Neutrophil (primary cell): ENCODE measurements around the gene HOXC10.

Experiments
- H3K27ac ChIP-seq: fragments of 200-600 bp; sonication (generic); 2 replicates; pipeline ENCODE4 v1.5.1; 2016; ENCODE audit warnings: mild to moderate bottlenecking, moderate library complexity
- H3K27me3 ChIP-seq: fragments of 200-600 bp; sonication (generic); 2 replicates; pipeline ENCODE4 v1.6.0; 2016; ENCODE audit warnings: mild to moderate bottlenecking
- H3K36me3 ChIP-seq: fragments of 200-600 bp; sonication (generic); 2 replicates; pipeline ENCODE4 v1.5.1; 2017
- H3K4me1 ChIP-seq, 2 experiments: fragments of 200-600 bp in 1 of 2; sonication (generic) in 1 of 2; 1 replicate in 1 of 2; 2 replicates in 1 of 2; pipeline versions ENCODE4 v1.5.1 to v1.6.1; 2013 to 2016; ENCODE audit warnings: low read depth in 1 of 2, low read length in 1 of 2, mild to moderate bottlenecking in 1 of 2, moderate library complexity in 1 of 2; ENCODE audit not compliant: control insufficient read depth in 1 of 2, insufficient read depth in 1 of 2
- H3K4me3 ChIP-seq, 2 experiments: fragments of 200-600 bp in 1 of 2; sonication (generic) in 1 of 2; 1 replicate in 1 of 2; 2 replicates in 1 of 2; pipeline ENCODE4 v1.5.1; 2013 to 2016; ENCODE audit warnings: low read depth in 1 of 2, low read length in 1 of 2, mild to moderate bottlenecking in 1 of 2, moderate library complexity in 1 of 2
- H3K9me3 ChIP-seq: fragments of 200-600 bp; sonication (generic); 2 replicates; pipeline ENCODE4 v1.5.1; 2016
- CTCF ChIP-seq: fragments of 200-600 bp; sonication (generic); IDR thresholded peaks from 2 replicates; pipeline ENCODE4 v1.5.1; 2016; ENCODE audit warnings: antibody characterized with exemption

HOXC10 gene

GRCh38 chr12:54033980-54034784 lies 49.2 kb downstream of the HOXC10 start:
- no peaks in the 10 kb centered on the region for H3K36me3 ChIP-seq
- no peak overlapping the region for H3K27ac ChIP-seq
- H3K27me3 ChIP-seq, result peaks cover 100% of the 10 kb centered on the region
- TF ChIP-seq CTCF, result no peak
- H3K4me1 ChIP-seq, result no peaks in the 10 kb centered on the region
- no peak overlapping the region for H3K4me3 ChIP-seq
- peaks cover 7% of the 10 kb centered on the region for H3K9me3 ChIP-seq

DNA sequence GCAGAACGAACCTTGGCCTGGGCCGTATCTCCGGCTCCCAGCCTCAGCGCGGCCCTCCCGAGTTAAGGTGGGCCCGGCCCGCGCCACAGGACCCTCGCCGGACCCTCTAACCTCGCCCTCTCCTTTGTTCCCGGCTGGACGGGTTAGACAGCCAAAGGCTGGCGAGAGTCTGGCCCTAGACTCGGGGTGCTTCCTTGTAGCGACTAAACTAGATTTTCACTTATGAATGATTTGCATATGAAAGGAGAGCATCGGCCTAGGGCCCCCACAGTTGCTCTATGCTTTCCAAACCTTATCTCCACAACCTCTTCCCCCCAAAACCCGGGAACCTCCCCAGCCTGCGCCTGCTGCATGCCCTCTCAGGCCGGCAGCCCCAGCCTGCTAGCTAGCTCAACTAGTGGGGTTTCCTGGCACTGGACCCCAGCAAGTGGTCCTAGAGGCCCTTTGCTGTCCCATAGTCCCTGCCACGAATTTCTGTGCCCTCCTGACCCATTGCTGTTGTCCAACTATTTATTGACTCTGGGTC lies 49.9 kb downstream of the HOXC10 start:
- Histone ChIP-seq H3K36me3 (no peaks in the 10 kb centered on the region), H3K27me3 (peaks cover 100% of the 10 kb centered on the region), H3K4me3 (no peak overlapping the region), H3K4me1 (no peaks in the 10 kb centered on the region), H3K27ac (no peak overlapping the region), H3K9me3 (peaks cover 7% of the 10 kb centered on the region)
- TF ChIP-seq CTCF, result no peak

DNA sequence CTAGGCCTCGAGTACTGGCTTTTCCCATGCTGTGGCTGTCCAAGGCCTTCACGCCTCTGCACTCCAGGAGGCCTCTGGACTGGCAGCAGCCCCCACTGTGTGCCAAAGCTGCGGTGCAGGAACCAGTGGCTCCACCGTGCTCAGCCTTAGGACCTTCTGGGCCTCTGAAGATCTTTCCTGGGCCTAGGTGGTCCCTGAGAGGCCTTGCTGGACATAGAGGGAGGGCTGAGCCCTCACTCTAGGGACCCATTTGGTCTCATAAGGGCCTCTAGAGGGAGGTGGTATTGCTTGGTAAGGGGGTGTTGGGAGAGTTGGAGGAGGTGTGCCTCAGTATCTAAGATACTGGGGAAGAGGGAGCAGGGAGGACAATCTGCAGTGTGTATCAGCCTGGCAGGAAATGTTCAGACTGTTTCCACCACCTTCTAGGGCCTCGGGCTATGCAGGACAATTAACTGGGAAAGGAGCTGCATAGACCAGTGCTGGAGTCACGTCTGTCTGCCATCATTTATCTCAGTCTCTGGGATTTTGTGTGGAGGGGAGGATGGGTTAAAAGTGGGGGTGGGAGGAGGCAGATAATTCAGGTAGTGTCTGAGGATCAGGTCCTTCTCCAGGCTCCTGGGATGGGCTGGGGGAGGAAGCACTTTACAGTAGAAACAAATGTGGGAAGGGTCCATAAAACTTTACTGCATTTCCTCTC lies 50.8 kb downstream of the HOXC10 start:
- Histone ChIP-seq H3K36me3 (no peaks in the 10 kb centered on the region), H3K27me3 (peaks cover 100% of the 10 kb centered on the region), H3K9me3 (peaks cover 7% of the 10 kb centered on the region), H3K27ac (no peak overlapping the region), H3K4me3 (no peak overlapping the region), H3K4me1 (no peaks in the 10 kb centered on the region)
- no peak for TF ChIP-seq CTCF

DNA sequence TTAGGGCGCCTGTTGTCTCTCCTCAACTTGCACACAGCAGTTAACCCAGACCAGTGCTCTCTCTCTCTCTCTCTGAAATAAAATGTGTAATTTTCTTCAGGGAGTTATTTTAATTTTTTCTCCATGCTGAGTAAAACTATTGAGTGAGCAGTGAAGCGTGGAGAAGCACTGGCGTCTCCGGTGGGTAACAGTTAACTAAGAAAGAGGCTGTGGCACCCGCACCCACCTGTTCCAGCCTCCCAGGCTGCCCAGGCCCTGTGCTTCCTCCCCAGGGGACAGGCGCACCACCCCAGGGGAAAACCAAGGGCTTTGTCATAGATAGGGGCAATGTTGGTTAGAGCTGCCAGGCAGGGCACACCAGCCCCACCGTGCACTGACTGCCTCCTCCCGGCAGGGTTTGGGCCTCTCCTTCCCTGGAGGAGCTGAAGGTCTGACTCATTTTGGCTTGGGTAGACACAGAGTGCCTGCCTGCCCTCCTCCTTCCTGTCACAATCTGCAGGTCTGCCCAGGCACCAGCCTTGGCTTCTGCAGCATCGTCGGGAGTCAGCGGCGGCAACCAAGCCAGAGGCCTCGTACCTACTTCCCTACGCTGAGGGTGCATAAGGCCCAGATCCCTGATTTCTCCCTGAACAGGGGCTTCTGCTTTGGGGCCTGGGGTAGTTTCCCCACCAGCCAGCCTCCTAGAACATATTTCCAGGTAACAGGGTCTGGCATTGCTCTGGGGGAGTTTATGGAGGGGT lies 51.8 kb downstream of the HOXC10 start:
- peaks cover 100% of the 10 kb centered on the region for H3K27me3 ChIP-seq
- no peak overlapping the region for H3K27ac ChIP-seq
- no peaks in the 10 kb centered on the region for H3K4me1 ChIP-seq
- H3K36me3 ChIP-seq, result no peaks in the 10 kb centered on the region
- TF ChIP-seq CTCF, result no peak
- peaks cover 7% of the 10 kb centered on the region for H3K9me3 ChIP-seq
- no peak overlapping the region for H3K4me3 ChIP-seq

GRCh38 chr12:54037360-54038283 lies 52.7 kb downstream of the HOXC10 start:
- H3K9me3 ChIP-seq, result peaks cover 6% of the 10 kb centered on the region
- no peak overlapping the region for H3K27ac ChIP-seq
- no peaks in the 10 kb centered on the region for H3K36me3 ChIP-seq
- peaks cover 100% of the 10 kb centered on the region for H3K27me3 ChIP-seq
- no peaks in the 10 kb centered on the region for H3K4me1 ChIP-seq
- no peak for TF ChIP-seq CTCF
- H3K4me3 ChIP-seq, result no peak overlapping the region
